SK-N-SH (cell line): ENCODE results near the gene CCDC80.

Experiments
- EZH2phosphoT487 ChIP-seq: fragments of 200-600 bp; sonication (generic); IDR thresholded peaks from 2 replicates; pipeline ENCODE4 v1.6.1; 2017; ENCODE audit warnings: low read depth, mixed run types, mild to moderate bottlenecking, antibody characterized with exemption, moderate library complexity, borderline replicate concordance
- POLR2AphosphoS5 ChIP-seq: IDR thresholded peaks from 2 replicates; pipeline ENCODE4 v1.6.1; 2012; ENCODE audit warnings: low read depth, low read length
- TAF1 ChIP-seq: IDR thresholded peaks from 2 replicates; pipeline ENCODE4 v1.6.1; 2012; ENCODE audit warnings: low read depth, mild to moderate bottlenecking, low read length, moderate library complexity, borderline replicate concordance

DNA sequence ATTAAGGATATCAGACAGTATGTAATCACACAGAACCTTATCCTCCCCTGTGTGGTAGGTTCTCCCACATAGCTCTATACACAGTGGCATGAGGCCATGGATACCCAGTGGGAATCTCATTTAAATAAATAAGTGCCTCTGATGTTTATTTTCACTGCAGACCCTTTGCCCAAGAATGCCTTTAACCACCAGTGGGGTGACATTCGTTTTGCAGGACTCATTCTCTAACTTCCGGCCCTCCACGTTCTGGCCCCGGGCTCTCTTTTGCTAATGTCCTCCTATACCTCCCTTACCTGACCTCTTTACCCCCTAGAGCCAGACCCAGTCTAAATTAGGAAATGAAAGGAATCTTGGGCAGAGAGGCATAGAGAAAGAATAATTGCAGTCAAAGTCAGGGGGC is 8.3 kb downstream of the CCDC80 start:
- TF ChIP-seq EZH2phosphoT487 (no peak), TAF1 (no peak), POLR2AphosphoS5 (no peak)
